T-helper 17 cell (primary cell): ENCODE measurements around the gene HIPK1. TPM values are rescaled to one million over a fixed set of nuclear protein-coding genes. Genes with fewer than 3 reads are reported as not detected.

ENCODE experiments used
- ATAC-seq: fragments of 150-1000 bp; cut with Tn5 transposase; 2 replicates; pipeline ENCODE4 v1.10.0; 2021; ENCODE audit warnings: mild to moderate bottlenecking, moderate library complexity
- DNase-seq, 3 donors: peaks; one replicate each; pipeline versions ENCODE4 v3.0.0 to v3.0.0-alpha.2; 2020 to 2021
- H3K9me3 ChIP-seq: one replicate; pipeline ENCODE4 v1.7.0; 2013; ENCODE audit warnings: low read length, mild to moderate bottlenecking; ENCODE audit not compliant: control insufficient read depth, poor library complexity, severe bottlenecking
- H3K27ac Mint-ChIP-seq: one replicate; pipeline ENCODE4 v1.8.0; 2022; ENCODE audit warnings: mild to moderate bottlenecking, moderate library complexity, mixed read lengths
- H3K27me3 Mint-ChIP-seq: one replicate; pipeline ENCODE4 v1.8.0; 2022; ENCODE audit warnings: mixed read lengths
- H3K36me3 Mint-ChIP-seq: one replicate; pipeline ENCODE4 v1.8.0; 2022; ENCODE audit warnings: low read depth, mixed read lengths
- H3K4me1 Mint-ChIP-seq: one replicate; pipeline ENCODE4 v1.8.0; 2022; ENCODE audit warnings: mild to moderate bottlenecking, mixed read lengths
- H3K4me3 Mint-ChIP-seq: one replicate; pipeline ENCODE4 v1.8.0; 2022; ENCODE audit warnings: mild to moderate bottlenecking, moderate library complexity, mixed read lengths
- total RNA-seq, 4 donors: library from RNA in 2 of 4; stranded (reverse) in 2 of 4; gene quantifications; one replicate each; pipeline ENCODE4 v1.2.3 and lab custom pipeline; 2022 to 2026

Gene HIPK1
- total RNA-seq, 2 donors from 2014 or later = 228 to 253 TPM

- Mint-ChIP-seq H3K4me1 (no peaks in the 10 kb centered on the region), H3K36me3 (no peaks in the 10 kb centered on the region), H3K4me3 (no peak overlapping the region), H3K27me3 (peaks cover 7% of the 10 kb centered on the region), H3K27ac (no peak overlapping the region)
- H3K9me3 ChIP-seq = no peaks in the 10 kb centered on the region
- ATAC-seq (no peak), DNase-seq (no peak)
Observed at GRCh38 chr1:114024049-114024448, 94.9 kb downstream of the HIPK1 start.

- ATAC-seq = no peak
- no peaks in the 10 kb centered on the region for H3K36me3 Mint-ChIP-seq
- H3K27me3 Mint-ChIP-seq = peaks cover 7% of the 10 kb centered on the region
Observed at GRCh38 chr1:114025609-114026401, 96.7 kb downstream of the HIPK1 start.

GRCh38 chr1:114026797-114027196, 97.7 kb downstream of the HIPK1 start:
- H3K27me3 Mint-ChIP-seq = peaks cover 7% of the 10 kb centered on the region
- H3K27ac Mint-ChIP-seq = no peak overlapping the region
- ATAC-seq (no peak), DNase-seq (no peak)
- H3K36me3 Mint-ChIP-seq = no peaks in the 10 kb centered on the region
- H3K4me3 Mint-ChIP-seq = no peak overlapping the region
- no peaks in the 10 kb centered on the region for H3K4me1 Mint-ChIP-seq
- H3K9me3 ChIP-seq = no peaks in the 10 kb centered on the region

More at GRCh38 chr1:114025609-114026401, 96.7 kb downstream of the HIPK1 start:
- no peaks in the 10 kb centered on the region for H3K9me3 ChIP-seq
- DNase-seq = no peak
- Mint-ChIP-seq H3K4me1 (no peaks in the 10 kb centered on the region), H3K4me3 (no peak overlapping the region), H3K27ac (no peak overlapping the region)

Other genes starting within 250 kb of the HIPK1 start
- gene PHTF1, start 169.8 kb upstream of the HIPK1 start, total RNA-seq = 10 to 100 TPM; 14.7 to 17.9 TPM
- 10 to 100 TPM; 40.1 to 45.8 TPM for gene RSBN1, start 116.8 kb upstream of the HIPK1 start, total RNA-seq
- 10 to 100 TPM; 40.8 to 42.6 TPM for gene PTPN22, start 57.6 kb upstream of the HIPK1 start, total RNA-seq
- gene BCL2L15, start 41.7 kb upstream of the HIPK1 start, total RNA-seq = 1 to 10 TPM; 1.4 to 1.5 TPM
- 10 to 100 TPM; 52.1 to 56.1 TPM for gene AP4B1, start 24.5 kb upstream of the HIPK1 start, total RNA-seq
- 1 to 10 TPM; 5.4 to 7.0 TPM for gene DCLRE1B, start 24.0 kb upstream of the HIPK1 start, total RNA-seq
- gene OLFML3, start 50.1 kb downstream of the HIPK1 start, total RNA-seq = 1 to 10 TPM; 1.0 to 1.2 TPM
- under 1 TPM in 1 of 2 donors, not detected in 1; 0.10 TPM for gene SYT6, start 224.5 kb downstream of the HIPK1 start, total RNA-seq